HCT116 (cell line): Measurements from ENCODE around the gene COG1. TPM values are rescaled to one million over a fixed set of nuclear protein-coding genes. Genes with fewer than 3 reads are reported as not detected.

Experiments
- ATAC-seq: fragments of 200-7000 bp; cut with Tn5 transposase; 2 replicates; pipeline ENCODE4 v1.9.1; 2020; ENCODE audit warnings: mild to moderate bottlenecking, moderate library complexity
- BruUV-seq: library from RNA; stranded (reverse); fragments of 400-500 nt; replicated peaks from 2 replicates; lab custom pipeline; 2021; lab: Mats Ljungman, UMichigan
- CTCF ChIA-PET: fragments of 300-600 bp; sonication (Branson Sonifier 250); formaldehyde crosslinking; loops from one replicate; lab custom pipeline; 2021; ENCODE audit warnings: antibody characterized with exemption; lab: Charles Lee
- POLR2A ChIA-PET: fragments of 300-600, 350-600 bp; sonication (Branson Sonifier 250); formaldehyde crosslinking; loops from one replicate; lab custom pipeline; 2021; ENCODE audit warnings: antibody characterized with exemption; lab: Charles Lee
- RAD21 ChIA-PET, 2 experiments: fragments of 300-600 bp; sonication (Branson Sonifier 250); formaldehyde crosslinking; loops; one replicate each; lab custom pipeline; 2023; ENCODE audit warnings: low total read pairs in 2 of 2; ENCODE audit not compliant: uncharacterized antibody in 2 of 2, unreplicated experiment in 2 of 2, low non-redundant PET in 1 of 2; lab: Charles Lee
- DNase-seq: peaks from one replicate; pipeline ENCODE4 v3.0.0-alpha.2; 2010; ENCODE audit warnings: low read depth, low spot score
- H2AFZ ChIP-seq: fragments of 200-600 bp; shearing (Covaris generic), sonication (generic); 2 replicates; pipeline ENCODE4 v1.6.1; 2017; ENCODE audit warnings: low read depth, mixed run types, mixed read lengths, antibody characterized with exemption, low read length; ENCODE audit not compliant: poor library complexity, severe bottlenecking
- H3K27ac ChIP-seq: 2 replicates; pipeline ENCODE4 v1.5.1; 2012; ENCODE audit warnings: low read depth, low read length
- H3K27me3 ChIP-seq: fragments of 200-600 bp; sonication (generic); 2 replicates; pipeline ENCODE4 v1.6.1; 2016; ENCODE audit warnings: mixed run types, low read length, mixed read lengths; ENCODE audit not compliant: insufficient read depth
- H3K36me3 ChIP-seq, 2 experiments: fragments of 200-500 bp in 1 of 2; fragments of 200-600 bp in 1 of 2; sonication (Bioruptor generic) in 1 of 2; sonication (generic) in 1 of 2; 2 replicates each; pipeline versions ENCODE4 v1.5.1 to v1.6.1; 2014 to 2016; ENCODE audit warnings: low read length in 2 of 2, inconsistent platforms in 1 of 2, mixed read lengths in 1 of 2, mixed run types in 1 of 2; ENCODE audit not compliant: insufficient read depth in 2 of 2, control insufficient read depth in 1 of 2
- H3K4me1 ChIP-seq, 2 experiments: fragments of 200-600 bp in 1 of 2; sonication (generic) in 1 of 2; 2 replicates each; pipeline versions ENCODE4 v1.5.1 to v1.6.1; 2012 to 2017; ENCODE audit warnings: low read length in 2 of 2, inconsistent platforms in 1 of 2, mild to moderate bottlenecking in 1 of 2, mixed read lengths in 1 of 2, mixed run types in 1 of 2, moderate library complexity in 1 of 2; ENCODE audit not compliant: insufficient read depth in 2 of 2, control insufficient read depth in 1 of 2
- H3K4me2 ChIP-seq: fragments of 200-600 bp; sonication (generic); 2 replicates; pipeline ENCODE4 v1.6.1; 2017; ENCODE audit warnings: mixed run types, low read length, mixed read lengths
- H3K4me3 ChIP-seq, 2 experiments: fragments of 200-600 bp in 1 of 2; sonication (generic) in 1 of 2; replicated peaks in 1 of 2; 2 replicates each; pipeline ENCODE4 v1.5.1; 2011 to 2016; ENCODE audit warnings: low read length in 2 of 2, control low read depth in 1 of 2, low read depth in 1 of 2, mild to moderate bottlenecking in 1 of 2, mixed read lengths in 1 of 2, mixed run types in 1 of 2
- H3K79me2 ChIP-seq: fragments of 200-600 bp; sonication (generic); 2 replicates; pipeline ENCODE4 v1.6.1; 2017; ENCODE audit warnings: mild to moderate bottlenecking, mixed run types, low read length, moderate library complexity, mixed read lengths; ENCODE audit not compliant: insufficient read depth
- H3K9ac ChIP-seq: fragments of 200-600 bp; sonication (generic); 2 replicates; pipeline ENCODE4 v1.6.1; 2016; ENCODE audit warnings: low read length, mixed read lengths
- H3K9me2 ChIP-seq: fragments of 200-600 bp; sonication (generic), shearing (Covaris generic); 2 replicates; pipeline ENCODE4 v1.6.1; 2017; ENCODE audit warnings: mixed run types, mild to moderate bottlenecking, moderate library complexity; ENCODE audit not compliant: insufficient read depth
- H3K9me3 ChIP-seq, 2 experiments: fragments of 200-500 bp in 1 of 2; fragments of 200-600 bp in 1 of 2; sonication (Bioruptor generic) in 1 of 2; sonication (generic) in 1 of 2; 2 replicates each; pipeline ENCODE4 v1.6.1; 2014 to 2017; ENCODE audit warnings: low read length in 2 of 2, mixed read lengths in 2 of 2, inconsistent platforms in 1 of 2, low read depth in 1 of 2, mild to moderate bottlenecking in 1 of 2, mixed run types in 1 of 2, moderate library complexity in 1 of 2; ENCODE audit not compliant: control insufficient read depth in 1 of 2, insufficient read depth in 1 of 2
- H4K20me1 ChIP-seq: fragments of 200-600 bp; sonication (generic), shearing (Covaris generic); 2 replicates; pipeline ENCODE4 v1.6.1; 2017; ENCODE audit warnings: mixed run types, mild to moderate bottlenecking, moderate library complexity; ENCODE audit not compliant: insufficient read depth
- CBX3 ChIP-seq: IDR thresholded peaks from 2 replicates; pipeline ENCODE4 v1.6.1; 2012; ENCODE audit warnings: low read depth
- CEBPB ChIP-seq: IDR thresholded peaks from 2 replicates; pipeline ENCODE4 v1.6.1; 2012; ENCODE audit warnings: low read depth
- EZH2phosphoT487 ChIP-seq: fragments of 200-600 bp; IDR thresholded peaks from 2 replicates; pipeline ENCODE4 v1.6.1; 2018; ENCODE audit warnings: antibody characterized with exemption, borderline replicate concordance
- FOSL1 ChIP-seq: IDR thresholded peaks from 2 replicates; pipeline ENCODE4 v1.6.1; 2012; ENCODE audit warnings: low read depth
- JUND ChIP-seq: IDR thresholded peaks from 2 replicates; pipeline ENCODE4 v1.6.1; 2012
- POLR2A ChIP-seq: IDR thresholded peaks from 2 replicates; pipeline ENCODE4 v1.7.0; 2011; ENCODE audit warnings: borderline replicate concordance; ENCODE audit not compliant: insufficient read depth, insufficient read length; ENCODE audit errors: extremely low read depth
- RAD21 ChIP-seq: IDR thresholded peaks from 2 replicates; pipeline ENCODE4 v1.6.1; 2012; ENCODE audit warnings: low read depth, mild to moderate bottlenecking
- SP1 ChIP-seq: IDR thresholded peaks from 2 replicates; pipeline ENCODE4 v1.6.1; 2012; ENCODE audit warnings: low read depth
- SRF ChIP-seq: IDR thresholded peaks from 2 replicates; pipeline ENCODE4 v1.6.1; 2012; ENCODE audit warnings: low read depth
- ZNF274 ChIP-seq: fragments of 200-500 bp; sonication (Bioruptor generic); IDR thresholded peaks from 2 replicates; pipeline ENCODE4 v1.6.1; 2014; ENCODE audit warnings: mild to moderate bottlenecking, low read depth, low read length, inconsistent platforms
- intact Hi-C: fragments of 100-400 bp; cut with micrococcal nuclease; formaldehyde crosslinking; loops from 2 replicates; pipeline ENCODE4 v1.10.0; 2022
- total RNA-seq: library from RNA; stranded (reverse); gene quantifications from one replicate; pipeline ENCODE4 v1.2.1, GENCODE V29; 2021; ENCODE audit not compliant: unreplicated experiment
- TF ChIP-seq, protein P1 (sequence below): IDR thresholded peaks from 2 replicates; pipeline ENCODE4 v1.6.1; 2012
- TF ChIP-seq, protein P2 (sequence below), 3 experiments: fragments of 200-600 bp in 1 of 3; sonication (generic) in 1 of 3; IDR thresholded peaks in 2 of 3; conservative IDR thresholded peaks in 1 of 3; 2 replicates each; pipeline ENCODE4 v1.5.1; 2012 to 2017; ENCODE audit warnings: low read depth in 2 of 3, low read length in 2 of 3, antibody characterized with exemption in 1 of 3, borderline replicate concordance in 1 of 3, control low read depth in 1 of 3, mild to moderate bottlenecking in 1 of 3, mixed read lengths in 1 of 3, mixed run types in 1 of 3, moderate library complexity in 1 of 3; ENCODE audit not compliant: insufficient read depth in 1 of 3
- TF ChIP-seq, protein P3 (sequence below): IDR thresholded peaks from 2 replicates; pipeline ENCODE4 v1.6.1; 2012; ENCODE audit warnings: low read depth
- TF ChIP-seq, protein P4 (sequence below): IDR thresholded peaks from 2 replicates; pipeline ENCODE4 v1.6.1; 2011; ENCODE audit warnings: mild to moderate bottlenecking, low read length, moderate library complexity; ENCODE audit not compliant: insufficient replicate concordance; ENCODE audit errors: extremely low read depth

Gene COG1
- total RNA-seq, 1 experiment from 2014 or later = 44.6 TPM

DNA sequence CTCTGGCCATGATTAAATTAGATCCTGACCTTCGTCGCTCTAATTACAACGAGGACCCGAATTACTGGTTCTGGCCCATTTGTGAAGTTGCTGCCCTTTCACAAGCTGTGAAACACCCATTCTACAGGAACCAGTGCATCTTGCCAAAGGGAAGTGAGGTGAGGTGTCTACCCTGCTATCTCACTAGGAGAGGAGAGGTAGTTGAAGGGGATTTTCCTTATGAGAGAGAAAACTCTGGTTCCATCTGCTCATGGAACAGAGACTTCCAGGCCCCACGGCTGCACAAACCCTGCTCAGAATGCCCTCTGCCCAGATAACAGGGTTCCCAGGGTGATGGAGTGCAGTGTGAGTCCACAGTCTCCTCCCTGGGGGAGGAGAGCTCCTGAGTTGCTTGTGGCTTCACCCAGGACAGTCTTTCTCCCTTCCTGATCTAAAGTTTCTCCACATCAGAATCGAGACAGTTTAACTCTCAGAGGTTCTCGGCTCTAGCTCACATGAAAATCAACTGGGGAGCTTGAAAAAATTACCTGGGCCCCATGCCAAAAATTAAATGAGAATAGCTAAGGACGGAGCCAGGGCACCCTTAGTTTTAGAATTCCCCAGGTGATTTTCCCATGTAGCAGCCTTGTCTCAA is 35.9 kb upstream of the COG1 start:
- Histone ChIP-seq H3K27ac (no peak overlapping the region), H3K9ac (no peak overlapping the region)
- BruUV-seq = no TSS peak

More for the DNA sequence above, 35.9 kb upstream of the COG1 start:
- ATAC-seq = no peak
- TF ChIP-seq RAD21 (no peak), SRF (no peak), EZH2phosphoT487 (no peak), FOSL1 (no peak), ZNF274 (no peak), CBX3 (no peak), CEBPB (no peak), SP1 (no peak), POLR2A (no peak), JUND (no peak)
- TF ChIP-seq, protein P1, sequence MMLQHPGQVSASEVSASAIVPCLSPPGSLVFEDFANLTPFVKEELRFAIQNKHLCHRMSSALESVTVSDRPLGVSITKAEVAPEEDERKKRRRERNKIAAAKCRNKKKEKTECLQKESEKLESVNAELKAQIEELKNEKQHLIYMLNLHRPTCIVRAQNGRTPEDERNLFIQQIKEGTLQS = no peak
- TF ChIP-seq, protein P2, sequence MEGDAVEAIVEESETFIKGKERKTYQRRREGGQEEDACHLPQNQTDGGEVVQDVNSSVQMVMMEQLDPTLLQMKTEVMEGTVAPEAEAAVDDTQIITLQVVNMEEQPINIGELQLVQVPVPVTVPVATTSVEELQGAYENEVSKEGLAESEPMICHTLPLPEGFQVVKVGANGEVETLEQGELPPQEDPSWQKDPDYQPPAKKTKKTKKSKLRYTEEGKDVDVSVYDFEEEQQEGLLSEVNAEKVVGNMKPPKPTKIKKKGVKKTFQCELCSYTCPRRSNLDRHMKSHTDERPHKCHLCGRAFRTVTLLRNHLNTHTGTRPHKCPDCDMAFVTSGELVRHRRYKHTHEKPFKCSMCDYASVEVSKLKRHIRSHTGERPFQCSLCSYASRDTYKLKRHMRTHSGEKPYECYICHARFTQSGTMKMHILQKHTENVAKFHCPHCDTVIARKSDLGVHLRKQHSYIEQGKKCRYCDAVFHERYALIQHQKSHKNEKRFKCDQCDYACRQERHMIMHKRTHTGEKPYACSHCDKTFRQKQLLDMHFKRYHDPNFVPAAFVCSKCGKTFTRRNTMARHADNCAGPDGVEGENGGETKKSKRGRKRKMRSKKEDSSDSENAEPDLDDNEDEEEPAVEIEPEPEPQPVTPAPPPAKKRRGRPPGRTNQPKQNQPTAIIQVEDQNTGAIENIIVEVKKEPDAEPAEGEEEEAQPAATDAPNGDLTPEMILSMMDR (IDR thresholded peaks at IDR 0.05 in 2 of 3, conservative IDR thresholded peaks at IDR 0.05 in 1 of 3; ENCODE audit: borderline replicate concordance in 1 of 3, insufficient read depth in 1 of 3, low read depth in 2 of 3, low read length in 2 of 3) = no peak
- TF ChIP-seq, protein P3, sequence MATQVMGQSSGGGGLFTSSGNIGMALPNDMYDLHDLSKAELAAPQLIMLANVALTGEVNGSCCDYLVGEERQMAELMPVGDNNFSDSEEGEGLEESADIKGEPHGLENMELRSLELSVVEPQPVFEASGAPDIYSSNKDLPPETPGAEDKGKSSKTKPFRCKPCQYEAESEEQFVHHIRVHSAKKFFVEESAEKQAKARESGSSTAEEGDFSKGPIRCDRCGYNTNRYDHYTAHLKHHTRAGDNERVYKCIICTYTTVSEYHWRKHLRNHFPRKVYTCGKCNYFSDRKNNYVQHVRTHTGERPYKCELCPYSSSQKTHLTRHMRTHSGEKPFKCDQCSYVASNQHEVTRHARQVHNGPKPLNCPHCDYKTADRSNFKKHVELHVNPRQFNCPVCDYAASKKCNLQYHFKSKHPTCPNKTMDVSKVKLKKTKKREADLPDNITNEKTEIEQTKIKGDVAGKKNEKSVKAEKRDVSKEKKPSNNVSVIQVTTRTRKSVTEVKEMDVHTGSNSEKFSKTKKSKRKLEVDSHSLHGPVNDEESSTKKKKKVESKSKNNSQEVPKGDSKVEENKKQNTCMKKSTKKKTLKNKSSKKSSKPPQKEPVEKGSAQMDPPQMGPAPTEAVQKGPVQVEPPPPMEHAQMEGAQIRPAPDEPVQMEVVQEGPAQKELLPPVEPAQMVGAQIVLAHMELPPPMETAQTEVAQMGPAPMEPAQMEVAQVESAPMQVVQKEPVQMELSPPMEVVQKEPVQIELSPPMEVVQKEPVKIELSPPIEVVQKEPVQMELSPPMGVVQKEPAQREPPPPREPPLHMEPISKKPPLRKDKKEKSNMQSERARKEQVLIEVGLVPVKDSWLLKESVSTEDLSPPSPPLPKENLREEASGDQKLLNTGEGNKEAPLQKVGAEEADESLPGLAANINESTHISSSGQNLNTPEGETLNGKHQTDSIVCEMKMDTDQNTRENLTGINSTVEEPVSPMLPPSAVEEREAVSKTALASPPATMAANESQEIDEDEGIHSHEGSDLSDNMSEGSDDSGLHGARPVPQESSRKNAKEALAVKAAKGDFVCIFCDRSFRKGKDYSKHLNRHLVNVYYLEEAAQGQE = no peak
- TF ChIP-seq, protein P4, sequence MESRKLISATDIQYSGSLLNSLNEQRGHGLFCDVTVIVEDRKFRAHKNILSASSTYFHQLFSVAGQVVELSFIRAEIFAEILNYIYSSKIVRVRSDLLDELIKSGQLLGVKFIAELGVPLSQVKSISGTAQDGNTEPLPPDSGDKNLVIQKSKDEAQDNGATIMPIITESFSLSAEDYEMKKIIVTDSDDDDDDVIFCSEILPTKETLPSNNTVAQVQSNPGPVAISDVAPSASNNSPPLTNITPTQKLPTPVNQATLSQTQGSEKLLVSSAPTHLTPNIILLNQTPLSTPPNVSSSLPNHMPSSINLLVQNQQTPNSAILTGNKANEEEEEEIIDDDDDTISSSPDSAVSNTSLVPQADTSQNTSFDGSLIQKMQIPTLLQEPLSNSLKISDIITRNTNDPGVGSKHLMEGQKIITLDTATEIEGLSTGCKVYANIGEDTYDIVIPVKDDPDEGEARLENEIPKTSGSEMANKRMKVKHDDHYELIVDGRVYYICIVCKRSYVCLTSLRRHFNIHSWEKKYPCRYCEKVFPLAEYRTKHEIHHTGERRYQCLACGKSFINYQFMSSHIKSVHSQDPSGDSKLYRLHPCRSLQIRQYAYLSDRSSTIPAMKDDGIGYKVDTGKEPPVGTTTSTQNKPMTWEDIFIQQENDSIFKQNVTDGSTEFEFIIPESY = no peak
- no peak for DNase-seq
- H3K27me3 ChIP-seq = no peaks in the 10 kb centered on the region
- no peaks in the 10 kb centered on the region for H3K9me2 ChIP-seq
- ChIA-PET CTCF (interaction anchor here (1.1 to 2.5 kb wide), 15 partner anchors 8 to 600 kb away, joined by 3 to 66 read pairs (median 4); partner anchors contain the start of genes COG1 and SSTR2), POLR2A (interaction anchor here (0.8 kb wide), 1 partner anchor 171 kb away, joined by 4 read pairs; no protein-coding TSS in a partner anchor), RAD21 (interaction anchor here (0.9 to 2.1 kb wide), 6 partner anchors 32 to 430 kb away, joined by 3 to 31 read pairs (median 7); no protein-coding TSS in a partner anchor)
- H3K9me3 ChIP-seq = no peaks in the 10 kb centered on the region
- no peak overlapping the region for H3K4me3 ChIP-seq
- H4K20me1 ChIP-seq = no peaks in the 10 kb centered on the region
- no peak overlapping the region for H2AFZ ChIP-seq
- no peaks in the 10 kb centered on the region for H3K79me2 ChIP-seq
- no peak overlapping the region for H3K4me2 ChIP-seq
- H3K4me1 ChIP-seq = peaks cover 2 to 12% of the 10 kb centered on the region in 2 experiments; a peak in 2 of 4 replicates
- no peaks in the 10 kb centered on the region for H3K36me3 ChIP-seq
- intact Hi-C loops = loop anchor here (1.0 kb wide), 2 partner anchors 171 to 429 kb away; no protein-coding TSS in a partner anchor
